GM15510 (cell line): ENCODE measurements around the gene HMGCS1.

ENCODE experiments used
- POLR2A ChIP-seq: IDR thresholded peaks from 3 replicates; pipeline ENCODE4 v1.6.1; 2011; ENCODE audit warnings: borderline replicate concordance; ENCODE audit not compliant: insufficient read length; ENCODE audit errors: extremely low read depth

Gene HMGCS1

GRCh38 chr5:43258116-43258515 lies 55.1 kb downstream of the HMGCS1 start:
- no peak for TF ChIP-seq POLR2A

GRCh38 chr5:43256261-43256966 lies 56.8 kb downstream of the HMGCS1 start:
- no peak for TF ChIP-seq POLR2A

- no peak for TF ChIP-seq POLR2A
These were observed 57.5 kb downstream of the HMGCS1 start for GRCh38 chr5:43255704-43256103.

DNA sequence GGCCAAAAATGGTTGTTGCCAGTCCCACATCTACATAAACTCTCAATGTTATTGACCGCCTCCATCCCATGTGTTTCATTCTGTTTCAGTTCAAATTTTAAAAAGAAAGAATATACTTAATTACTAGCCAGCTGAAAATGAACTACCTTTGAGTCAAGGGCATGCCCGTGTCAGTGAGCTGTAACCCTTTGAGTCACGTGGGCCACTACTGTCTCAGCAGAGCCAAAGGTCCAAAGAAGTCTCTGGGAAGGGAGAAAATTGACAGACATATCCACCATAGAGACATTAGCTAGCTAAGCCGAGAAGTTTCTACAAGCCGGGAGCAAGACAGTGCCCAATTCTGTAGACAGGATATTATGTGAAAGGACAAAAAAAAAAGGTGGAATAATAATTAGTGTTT lies 61.5 kb downstream of the HMGCS1 start:
- TF ChIP-seq POLR2A: no peak

- TF ChIP-seq POLR2A: no peak
These were observed 67.4 kb downstream of the HMGCS1 start for GRCh38 chr5:43245724-43246385.

GRCh38 chr5:43244823-43245565 lies 68.2 kb downstream of the HMGCS1 start:
- TF ChIP-seq POLR2A: no peak

DNA sequence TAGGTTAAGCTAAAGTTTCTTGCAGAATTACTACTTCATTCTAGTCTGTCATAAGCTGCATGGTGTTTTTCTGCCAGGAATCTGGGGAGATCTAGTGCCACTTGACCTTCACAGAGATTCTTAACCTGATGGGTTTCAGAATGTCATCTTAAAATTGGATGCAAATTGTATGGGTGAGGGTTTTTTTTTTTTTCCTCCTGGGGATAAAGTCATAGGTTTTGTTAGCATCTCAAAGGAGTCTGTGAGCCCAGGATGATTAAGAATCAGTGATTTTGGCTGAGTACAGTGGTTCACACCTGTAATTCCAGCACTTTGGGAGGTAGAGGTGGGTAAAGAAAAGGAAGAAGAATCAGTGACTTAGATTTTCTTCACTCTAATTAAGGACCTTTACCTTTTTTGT lies 69.9 kb downstream of the HMGCS1 start:
- no peak for TF ChIP-seq POLR2A

- TF ChIP-seq POLR2A: no peak
These were observed 71.0 kb downstream of the HMGCS1 start for GRCh38 chr5:43242196-43242595.
